ENCODE measurements around the gene KCNQ1. TPM values are rescaled to one million over a fixed set of nuclear protein-coding genes. Genes with fewer than 3 reads are reported as not detected.

The KCNQ1 gene
- total and polyA plus RNA-seq, 2 of the 13 experiments (the other 11 are each of a cell fraction or from before 2014, with no cell fraction given) = 0.02 to 0.08 TPM

DNA sequence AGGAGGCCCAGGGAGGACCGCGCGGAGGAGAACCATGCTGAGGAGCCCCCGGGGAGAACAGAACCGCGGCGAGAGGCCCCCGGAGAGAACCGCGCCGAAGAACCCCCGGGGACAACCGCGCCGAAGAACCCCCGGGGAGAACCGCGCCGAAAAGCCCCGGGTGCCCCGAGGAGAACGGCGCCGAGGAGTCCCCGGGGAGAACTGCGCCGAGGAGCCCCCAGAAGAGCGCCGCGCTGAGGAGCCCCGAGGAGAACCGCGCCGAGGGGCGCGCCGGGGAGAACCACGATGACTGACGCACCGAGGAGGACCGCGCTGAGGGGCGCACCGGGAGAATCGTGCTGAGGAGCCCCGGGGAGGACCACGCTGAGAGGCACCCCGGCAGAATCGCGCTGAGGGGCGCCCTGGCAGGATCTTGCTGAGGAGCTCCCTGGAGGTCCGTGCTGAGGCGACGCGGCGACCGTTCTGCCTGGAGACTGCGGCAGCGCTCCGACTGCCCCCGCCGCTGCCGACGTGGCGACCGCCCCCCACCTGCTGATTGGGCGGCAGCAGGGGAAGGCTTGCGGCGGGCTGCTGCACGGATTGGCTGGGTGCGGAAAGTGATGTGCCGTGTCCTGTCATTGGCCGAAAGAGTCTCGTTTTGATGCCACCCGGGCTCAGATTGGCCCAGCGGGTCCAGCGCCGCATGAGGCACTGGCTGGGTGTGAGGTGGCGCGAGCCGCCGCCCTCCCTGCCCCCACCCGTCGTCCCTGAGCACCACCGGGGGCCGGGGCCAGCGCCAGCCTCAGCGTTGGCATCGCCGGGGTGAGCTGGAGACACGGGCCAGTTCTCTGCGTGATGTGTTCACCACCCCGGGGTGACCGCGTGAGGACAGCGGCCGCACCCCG is 255.0 kb downstream of the KCNQ1 start, which contains the start of gene KCNQ1OT1 (continued):
- TF ChIP-seq, protein P1, sequence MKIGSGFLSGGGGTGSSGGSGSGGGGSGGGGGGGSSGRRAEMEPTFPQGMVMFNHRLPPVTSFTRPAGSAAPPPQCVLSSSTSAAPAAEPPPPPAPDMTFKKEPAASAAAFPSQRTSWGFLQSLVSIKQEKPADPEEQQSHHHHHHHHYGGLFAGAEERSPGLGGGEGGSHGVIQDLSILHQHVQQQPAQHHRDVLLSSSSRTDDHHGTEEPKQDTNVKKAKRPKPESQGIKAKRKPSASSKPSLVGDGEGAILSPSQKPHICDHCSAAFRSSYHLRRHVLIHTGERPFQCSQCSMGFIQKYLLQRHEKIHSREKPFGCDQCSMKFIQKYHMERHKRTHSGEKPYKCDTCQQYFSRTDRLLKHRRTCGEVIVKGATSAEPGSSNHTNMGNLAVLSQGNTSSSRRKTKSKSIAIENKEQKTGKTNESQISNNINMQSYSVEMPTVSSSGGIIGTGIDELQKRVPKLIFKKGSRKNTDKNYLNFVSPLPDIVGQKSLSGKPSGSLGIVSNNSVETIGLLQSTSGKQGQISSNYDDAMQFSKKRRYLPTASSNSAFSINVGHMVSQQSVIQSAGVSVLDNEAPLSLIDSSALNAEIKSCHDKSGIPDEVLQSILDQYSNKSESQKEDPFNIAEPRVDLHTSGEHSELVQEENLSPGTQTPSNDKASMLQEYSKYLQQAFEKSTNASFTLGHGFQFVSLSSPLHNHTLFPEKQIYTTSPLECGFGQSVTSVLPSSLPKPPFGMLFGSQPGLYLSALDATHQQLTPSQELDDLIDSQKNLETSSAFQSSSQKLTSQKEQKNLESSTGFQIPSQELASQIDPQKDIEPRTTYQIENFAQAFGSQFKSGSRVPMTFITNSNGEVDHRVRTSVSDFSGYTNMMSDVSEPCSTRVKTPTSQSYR (CRISPR knock-in tag; IDR thresholded peaks at IDR 0.05; ENCODE audit: borderline replicate concordance) = peak; percentile 93
- TF ChIP-seq ZNF792 (CRISPR knock-in tag; IDR thresholded peaks at IDR 0.05) (peak; percentile 46; the same call in 1 of the 2 replicates), ZNF33B (CRISPR knock-in tag; IDR thresholded peaks at IDR 0.05) (peak; percentile 17; the same call in 1 of the 2 replicates), NR2F6 (IDR thresholded peaks at IDR 0.05) (no peak), NR2F6 (CRISPR knock-in tag; IDR thresholded peaks at IDR 0.05) (no peak; the same call in 1 of the 2 replicates), ZNF24 (IDR thresholded peaks at IDR 0.05) (no peak), TCF7L2 (IDR thresholded peaks at IDR 0.05; ENCODE audit: low read depth, low read length) (no peak), ZNF83 (CRISPR knock-in tag; IDR thresholded peaks at IDR 0.05; ENCODE audit: borderline replicate concordance) (no peak), ZFP82 (CRISPR knock-in tag; IDR thresholded peaks at IDR 0.05; ENCODE audit: borderline replicate concordance) (peak; percentile 56; the same call in 1 of the 2 replicates), ZFP1 (CRISPR knock-in tag; IDR thresholded peaks at IDR 0.05) (no peak; the same call in 1 of the 2 replicates), KLF9 (CRISPR knock-in tag; IDR thresholded peaks at IDR 0.05; ENCODE audit: low read depth) (peak; percentile 59; the same call in 1 of the 2 replicates)
- TF ChIP-seq, protein P2, sequence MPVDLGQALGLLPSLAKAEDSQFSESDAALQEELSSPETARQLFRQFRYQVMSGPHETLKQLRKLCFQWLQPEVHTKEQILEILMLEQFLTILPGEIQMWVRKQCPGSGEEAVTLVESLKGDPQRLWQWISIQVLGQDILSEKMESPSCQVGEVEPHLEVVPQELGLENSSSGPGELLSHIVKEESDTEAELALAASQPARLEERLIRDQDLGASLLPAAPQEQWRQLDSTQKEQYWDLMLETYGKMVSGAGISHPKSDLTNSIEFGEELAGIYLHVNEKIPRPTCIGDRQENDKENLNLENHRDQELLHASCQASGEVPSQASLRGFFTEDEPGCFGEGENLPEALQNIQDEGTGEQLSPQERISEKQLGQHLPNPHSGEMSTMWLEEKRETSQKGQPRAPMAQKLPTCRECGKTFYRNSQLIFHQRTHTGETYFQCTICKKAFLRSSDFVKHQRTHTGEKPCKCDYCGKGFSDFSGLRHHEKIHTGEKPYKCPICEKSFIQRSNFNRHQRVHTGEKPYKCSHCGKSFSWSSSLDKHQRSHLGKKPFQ (CRISPR knock-in tag; IDR thresholded peaks at IDR 0.05; ENCODE audit: insufficient replicate concordance) = peak; percentile 85
- TF ChIP-seq, protein P3, sequence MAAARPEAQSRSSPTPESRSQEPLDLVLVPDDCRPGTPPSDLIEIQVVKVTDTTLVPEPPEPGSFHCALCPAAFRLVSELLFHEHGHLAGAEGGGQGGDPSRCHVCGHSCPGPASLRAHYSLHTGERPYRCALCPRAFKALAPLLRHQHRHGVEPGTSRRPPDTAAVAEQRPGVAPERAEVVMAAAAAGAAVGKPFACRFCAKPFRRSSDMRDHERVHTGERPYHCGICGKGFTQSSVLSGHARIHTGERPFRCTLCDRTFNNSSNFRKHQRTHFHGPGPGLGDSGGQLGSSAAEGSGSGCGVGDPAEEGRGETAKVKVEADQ (CRISPR knock-in tag; IDR thresholded peaks at IDR 0.05; ENCODE audit: borderline replicate concordance) = peak; percentile 20; the same call in 1 of the 2 replicates
- TF ChIP-seq, protein P4, sequence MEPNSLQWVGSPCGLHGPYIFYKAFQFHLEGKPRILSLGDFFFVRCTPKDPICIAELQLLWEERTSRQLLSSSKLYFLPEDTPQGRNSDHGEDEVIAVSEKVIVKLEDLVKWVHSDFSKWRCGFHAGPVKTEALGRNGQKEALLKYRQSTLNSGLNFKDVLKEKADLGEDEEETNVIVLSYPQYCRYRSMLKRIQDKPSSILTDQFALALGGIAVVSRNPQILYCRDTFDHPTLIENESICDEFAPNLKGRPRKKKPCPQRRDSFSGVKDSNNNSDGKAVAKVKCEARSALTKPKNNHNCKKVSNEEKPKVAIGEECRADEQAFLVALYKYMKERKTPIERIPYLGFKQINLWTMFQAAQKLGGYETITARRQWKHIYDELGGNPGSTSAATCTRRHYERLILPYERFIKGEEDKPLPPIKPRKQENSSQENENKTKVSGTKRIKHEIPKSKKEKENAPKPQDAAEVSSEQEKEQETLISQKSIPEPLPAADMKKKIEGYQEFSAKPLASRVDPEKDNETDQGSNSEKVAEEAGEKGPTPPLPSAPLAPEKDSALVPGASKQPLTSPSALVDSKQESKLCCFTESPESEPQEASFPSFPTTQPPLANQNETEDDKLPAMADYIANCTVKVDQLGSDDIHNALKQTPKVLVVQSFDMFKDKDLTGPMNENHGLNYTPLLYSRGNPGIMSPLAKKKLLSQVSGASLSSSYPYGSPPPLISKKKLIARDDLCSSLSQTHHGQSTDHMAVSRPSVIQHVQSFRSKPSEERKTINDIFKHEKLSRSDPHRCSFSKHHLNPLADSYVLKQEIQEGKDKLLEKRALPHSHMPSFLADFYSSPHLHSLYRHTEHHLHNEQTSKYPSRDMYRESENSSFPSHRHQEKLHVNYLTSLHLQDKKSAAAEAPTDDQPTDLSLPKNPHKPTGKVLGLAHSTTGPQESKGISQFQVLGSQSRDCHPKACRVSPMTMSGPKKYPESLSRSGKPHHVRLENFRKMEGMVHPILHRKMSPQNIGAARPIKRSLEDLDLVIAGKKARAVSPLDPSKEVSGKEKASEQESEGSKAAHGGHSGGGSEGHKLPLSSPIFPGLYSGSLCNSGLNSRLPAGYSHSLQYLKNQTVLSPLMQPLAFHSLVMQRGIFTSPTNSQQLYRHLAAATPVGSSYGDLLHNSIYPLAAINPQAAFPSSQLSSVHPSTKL (CRISPR knock-in tag; IDR thresholded peaks at IDR 0.05) = peak; percentile 23; the same call in 1 of the 2 replicates
- TF ChIP-seq, protein P5, sequence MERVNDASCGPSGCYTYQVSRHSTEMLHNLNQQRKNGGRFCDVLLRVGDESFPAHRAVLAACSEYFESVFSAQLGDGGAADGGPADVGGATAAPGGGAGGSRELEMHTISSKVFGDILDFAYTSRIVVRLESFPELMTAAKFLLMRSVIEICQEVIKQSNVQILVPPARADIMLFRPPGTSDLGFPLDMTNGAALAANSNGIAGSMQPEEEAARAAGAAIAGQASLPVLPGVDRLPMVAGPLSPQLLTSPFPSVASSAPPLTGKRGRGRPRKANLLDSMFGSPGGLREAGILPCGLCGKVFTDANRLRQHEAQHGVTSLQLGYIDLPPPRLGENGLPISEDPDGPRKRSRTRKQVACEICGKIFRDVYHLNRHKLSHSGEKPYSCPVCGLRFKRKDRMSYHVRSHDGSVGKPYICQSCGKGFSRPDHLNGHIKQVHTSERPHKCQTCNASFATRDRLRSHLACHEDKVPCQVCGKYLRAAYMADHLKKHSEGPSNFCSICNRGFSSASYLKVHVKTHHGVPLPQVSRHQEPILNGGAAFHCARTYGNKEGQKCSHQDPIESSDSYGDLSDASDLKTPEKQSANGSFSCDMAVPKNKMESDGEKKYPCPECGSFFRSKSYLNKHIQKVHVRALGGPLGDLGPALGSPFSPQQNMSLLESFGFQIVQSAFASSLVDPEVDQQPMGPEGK (CRISPR knock-in tag; IDR thresholded peaks at IDR 0.05) = peak; percentile 93
- TF ChIP-seq, protein P6, sequence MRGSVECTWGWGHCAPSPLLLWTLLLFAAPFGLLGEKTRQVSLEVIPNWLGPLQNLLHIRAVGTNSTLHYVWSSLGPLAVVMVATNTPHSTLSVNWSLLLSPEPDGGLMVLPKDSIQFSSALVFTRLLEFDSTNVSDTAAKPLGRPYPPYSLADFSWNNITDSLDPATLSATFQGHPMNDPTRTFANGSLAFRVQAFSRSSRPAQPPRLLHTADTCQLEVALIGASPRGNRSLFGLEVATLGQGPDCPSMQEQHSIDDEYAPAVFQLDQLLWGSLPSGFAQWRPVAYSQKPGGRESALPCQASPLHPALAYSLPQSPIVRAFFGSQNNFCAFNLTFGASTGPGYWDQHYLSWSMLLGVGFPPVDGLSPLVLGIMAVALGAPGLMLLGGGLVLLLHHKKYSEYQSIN (CRISPR knock-in tag; IDR thresholded peaks at IDR 0.05; ENCODE audit: borderline replicate concordance) = no peak

All from HepG2 (cell line).